HEK293T (cell line): ENCODE data around the gene DEGS1.

Source experiments
- CTCF ChIA-PET: fragments of 350-600 bp; formaldehyde crosslinking; extraction: SDS; loops from one replicate; lab custom pipeline; 2021; ENCODE audit warnings: antibody characterized with exemption, inconsistent platforms; lab: Yijun Ruan, JAX
- POLR2A ChIA-PET: fragments of 350-600 bp; formaldehyde crosslinking; extraction: SDS; loops from one replicate; lab custom pipeline; 2020; ENCODE audit warnings: antibody characterized with exemption, inconsistent platforms; lab: Yijun Ruan, JAX
- DNase-seq: peaks from one replicate; pipeline ENCODE4 v3.0.0; 2012; ENCODE audit warnings: mixed read lengths; ENCODE audit errors: extremely low spot score
- ARNT ChIP-seq: fragments of 450-650 bp; IDR thresholded peaks from 2 replicates; pipeline ENCODE4 v1.6.1; 2017; ENCODE audit warnings: mild to moderate bottlenecking
- BHLHE40 ChIP-seq: fragments of 450-650 bp; IDR thresholded peaks from 2 replicates; pipeline ENCODE4 v1.6.1; 2016; ENCODE audit warnings: mild to moderate bottlenecking, moderate library complexity, borderline replicate concordance
- CTBP1 ChIP-seq: fragments of 450-650 bp; IDR thresholded peaks from 2 replicates; pipeline ENCODE4 v1.6.1; 2016; ENCODE audit warnings: borderline replicate concordance
- ELF4 ChIP-seq: fragments of 450-650 bp; IDR thresholded peaks from 2 replicates; pipeline ENCODE4 v1.6.1; 2017; ENCODE audit warnings: antibody characterized with exemption
- FOXA1 ChIP-seq: fragments of 450-650 bp; IDR thresholded peaks from 2 replicates; pipeline ENCODE4 v1.6.1; 2016; ENCODE audit warnings: mild to moderate bottlenecking
- FOXK2 ChIP-seq: fragments of 450-650 bp; IDR thresholded peaks from 2 replicates; pipeline ENCODE4 v1.6.1; 2016; ENCODE audit warnings: mild to moderate bottlenecking
- FOXM1 ChIP-seq: fragments of 450-650 bp; IDR thresholded peaks from 2 replicates; pipeline ENCODE4 v1.6.1; 2017; ENCODE audit warnings: mild to moderate bottlenecking, borderline replicate concordance
- HDGF ChIP-seq: fragments of 450-650 bp; IDR thresholded peaks from 2 replicates; pipeline ENCODE4 v1.6.1; 2017; ENCODE audit warnings: antibody characterized with exemption, borderline replicate concordance
- L3MBTL2 ChIP-seq: fragments of 450-650 bp; conservative IDR thresholded peaks from 2 replicates; pipeline ENCODE4 v1.6.1; 2016; ENCODE audit warnings: mild to moderate bottlenecking
- LEF1 ChIP-seq: fragments of 450-650 bp; IDR thresholded peaks from 2 replicates; pipeline ENCODE4 v1.6.1; 2017; ENCODE audit warnings: mild to moderate bottlenecking, borderline replicate concordance
- NFRKB ChIP-seq: fragments of 450-650 bp; IDR thresholded peaks from 2 replicates; pipeline ENCODE4 v1.6.1; 2016; ENCODE audit warnings: mild to moderate bottlenecking, moderate library complexity
- SP1 ChIP-seq: fragments of 450-650 bp; IDR thresholded peaks from 2 replicates; pipeline ENCODE4 v1.6.1; 2017
- SUZ12 ChIP-seq: fragments of 450-650 bp; IDR thresholded peaks from 2 replicates; pipeline ENCODE4 v1.6.1; 2016; ENCODE audit warnings: mild to moderate bottlenecking
- TARDBP ChIP-seq: fragments of 450-650 bp; IDR thresholded peaks from 2 replicates; pipeline ENCODE4 v1.6.1; 2016
- ZNF384 ChIP-seq: fragments of 450-650 bp; IDR thresholded peaks from 2 replicates; pipeline ENCODE4 v1.6.1; 2016
- TF ChIP-seq, protein P1 (sequence below): fragments of 450-650 bp; IDR thresholded peaks from 2 replicates; pipeline ENCODE4 v1.6.1; 2016

Gene DEGS1

DNA sequence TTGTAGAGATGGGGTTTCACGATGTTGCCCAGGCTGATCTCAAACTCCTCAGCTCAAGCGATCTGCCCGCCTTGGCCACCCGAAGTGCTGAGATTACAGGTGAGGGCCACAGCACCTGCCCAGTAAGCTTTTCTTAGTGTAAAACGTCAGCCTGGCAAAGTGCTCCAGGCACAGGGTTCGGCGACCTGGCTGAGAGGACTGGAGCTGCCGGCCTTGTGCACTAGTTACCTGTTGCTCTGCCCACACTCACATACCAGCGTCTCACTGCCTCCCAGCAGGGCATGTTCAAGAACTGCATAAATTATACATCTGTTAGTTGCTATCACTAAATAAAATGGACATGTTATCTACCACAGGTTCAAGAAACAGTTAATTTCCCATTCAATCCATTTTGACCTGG lies 55.2 kb downstream of the DEGS1 start:
- CTCF ChIA-PET = no interaction called here
- TF ChIP-seq ELF4 = no peak
- TF ChIP-seq HDGF = no peak
- TF ChIP-seq L3MBTL2 = no peak
- POLR2A ChIA-PET = no interaction called here
- DNase-seq = no peak

DNA sequence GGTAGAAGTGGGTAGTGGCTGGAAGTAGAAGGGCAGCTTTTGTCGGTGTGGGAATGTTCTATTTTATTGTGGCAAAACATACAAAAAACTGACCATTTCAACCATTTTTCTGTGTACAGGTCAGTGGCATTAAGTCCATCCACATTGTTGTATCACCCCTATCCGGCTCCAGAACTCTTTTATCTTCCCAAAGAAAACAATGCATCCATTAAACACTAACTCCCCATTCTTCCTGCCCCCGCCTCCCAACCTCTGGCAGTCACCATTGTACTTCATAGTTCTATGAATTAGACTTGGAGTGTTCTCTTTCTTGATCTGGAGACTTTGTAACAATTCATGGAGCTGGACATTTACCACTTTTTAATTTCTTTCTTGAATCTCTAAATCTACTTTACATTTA lies 55.7 kb downstream of the DEGS1 start:
- no peak for TF ChIP-seq SUZ12
- TF ChIP-seq LEF1 = no peak
- no peak for TF ChIP-seq NFRKB
- TF ChIP-seq FOXA1 = no peak
- no peak for TF ChIP-seq ARNT
- no peak for TF ChIP-seq SP1
- no peak for TF ChIP-seq FOXK2
- no peak for TF ChIP-seq TARDBP
- TF ChIP-seq, protein P1, sequence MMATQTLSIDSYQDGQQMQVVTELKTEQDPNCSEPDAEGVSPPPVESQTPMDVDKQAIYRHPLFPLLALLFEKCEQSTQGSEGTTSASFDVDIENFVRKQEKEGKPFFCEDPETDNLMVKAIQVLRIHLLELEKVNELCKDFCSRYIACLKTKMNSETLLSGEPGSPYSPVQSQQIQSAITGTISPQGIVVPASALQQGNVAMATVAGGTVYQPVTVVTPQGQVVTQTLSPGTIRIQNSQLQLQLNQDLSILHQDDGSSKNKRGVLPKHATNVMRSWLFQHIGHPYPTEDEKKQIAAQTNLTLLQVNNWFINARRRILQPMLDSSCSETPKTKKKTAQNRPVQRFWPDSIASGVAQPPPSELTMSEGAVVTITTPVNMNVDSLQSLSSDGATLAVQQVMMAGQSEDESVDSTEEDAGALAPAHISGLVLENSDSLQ = no peak
- no peak for TF ChIP-seq CTBP1
- no peak for TF ChIP-seq FOXM1
- no peak for TF ChIP-seq BHLHE40
- TF ChIP-seq ELF4 = no peak
- no peak for TF ChIP-seq L3MBTL2
- no peak for TF ChIP-seq ZNF384
- TF ChIP-seq HDGF = no peak
- CTCF ChIA-PET = no interaction called here
- no peak for DNase-seq
- POLR2A ChIA-PET = no interaction called here
